ENCODE data around the gene PIK3R1. TPM values are rescaled to one million over a fixed set of nuclear protein-coding genes. Genes with fewer than 3 reads are reported as not detected.

PIK3R1 gene
- 19.1 and 20.8 TPM in 2 replicates for total RNA-seq

DNA sequence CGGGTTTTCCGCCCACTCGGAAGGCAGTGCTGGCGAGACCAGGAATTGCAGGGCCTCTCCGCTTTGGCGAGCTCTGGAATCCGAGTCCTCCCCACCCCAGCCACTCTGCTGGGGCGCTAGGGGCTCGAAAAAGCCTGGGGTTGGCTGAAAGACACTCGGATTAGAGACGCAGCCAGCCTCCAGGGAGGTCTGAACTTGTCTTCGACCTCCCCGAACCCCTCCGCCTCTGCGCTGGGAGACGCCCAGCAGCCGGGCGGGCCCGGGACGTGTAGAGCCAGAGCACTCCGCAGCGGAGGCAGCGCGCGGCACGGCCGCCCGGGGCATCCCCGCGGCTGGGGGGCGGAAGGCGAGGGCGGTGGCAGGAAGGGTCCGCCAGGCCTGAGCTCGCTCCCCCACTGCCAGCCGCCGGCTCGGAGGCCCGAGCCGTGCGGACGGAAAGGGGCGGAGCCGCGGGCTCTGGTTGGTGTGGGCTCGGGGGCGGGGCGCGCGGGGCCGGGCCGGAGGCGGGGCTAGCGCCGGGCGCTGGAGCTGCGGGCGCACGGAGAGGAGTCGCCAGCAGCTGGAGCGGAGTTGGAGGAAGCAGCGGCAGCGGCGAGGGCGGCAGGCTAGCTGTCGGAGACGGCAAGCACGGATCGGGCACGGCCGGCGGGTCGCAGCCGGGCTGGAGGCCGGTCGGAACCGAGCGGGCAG, at the start of gene PIK3R1:
PIK3R1 (plus strand) TSS at position 549 of the 690 bp plus-strand sequence. CDS start 10,920 bp downstream, outside the sequence.

